HG02938 (cell line): ENCODE results near the gene SPATA13.

Experiments
- ATAC-seq: cut with Tn5 transposase; IDR thresholded peaks from one replicate; pipeline ENCODE4 v1.9.1; 2021; ENCODE audit warnings: mild to moderate bottlenecking, moderate library complexity; ENCODE audit not compliant: unreplicated experiment

Gene SPATA13

GRCh38 chr13:24274452-24275021 is 114.0 kb downstream of the SPATA13 start:
- ATAC-seq: peak; percentile 52

GRCh38 chr13:24275041-24275440 is 114.5 kb downstream of the SPATA13 start:
- no peak for ATAC-seq

- ATAC-seq: no peak
Observed at GRCh38 chr13:24276306-24276705, 115.8 kb downstream of the SPATA13 start.

GRCh38 chr13:24276861-24277260 is 116.3 kb downstream of the SPATA13 start:
- ATAC-seq: no peak

- ATAC-seq: no peak
Observed at GRCh38 chr13:24277761-24278160, 117.2 kb downstream of the SPATA13 start.

GRCh38 chr13:24279327-24280110 is 119.0 kb downstream of the SPATA13 start:
- no peak for ATAC-seq

GRCh38 chr13:24280720-24281119 is 120.2 kb downstream of the SPATA13 start:
- peak; percentile 43 for ATAC-seq

- no peak for ATAC-seq
Observed at GRCh38 chr13:24281188-24282008, 120.9 kb downstream of the SPATA13 start.

- no peak for ATAC-seq
Observed at GRCh38 chr13:24282256-24282655, 121.7 kb downstream of the SPATA13 start.

GRCh38 chr13:24284889-24285565 is 124.5 kb downstream of the SPATA13 start:
- no peak for ATAC-seq

- no peak for ATAC-seq
Observed at GRCh38 chr13:24286624-24287023, 126.1 kb downstream of the SPATA13 start.

- ATAC-seq: no peak
Observed at GRCh38 chr13:24287748-24288287, 127.3 kb downstream of the SPATA13 start.

- ATAC-seq: no peak
Observed at GRCh38 chr13:24288870-24289269, 128.3 kb downstream of the SPATA13 start.

- no peak for ATAC-seq
Observed at GRCh38 chr13:24290280-24290932, 129.9 kb downstream of the SPATA13 start.

- ATAC-seq: no peak
Observed at GRCh38 chr13:24292481-24292880, 132.0 kb downstream of the SPATA13 start.

GRCh38 chr13:24293746-24294145 is 133.2 kb downstream of the SPATA13 start:
- no peak for ATAC-seq

GRCh38 chr13:24299488-24300114 is 139.1 kb downstream of the SPATA13 start:
- no peak for ATAC-seq

- no peak for ATAC-seq
Observed at GRCh38 chr13:24301434-24301833, 140.9 kb downstream of the SPATA13 start.

GRCh38 chr13:24301911-24302310 is 141.4 kb downstream of the SPATA13 start:
- no peak for ATAC-seq

GRCh38 chr13:24304620-24305019 is 144.1 kb downstream of the SPATA13 start:
- no peak for ATAC-seq
